Activated CD8-positive, alpha-beta memory T cell treated with anti-CD3 and anti-CD28 coated beads for 24 hours (primary cell): ENCODE measurements around the gene DMD.
"Not testable (repeated sequence)": the region's sequence is repeated elsewhere in the genome, so short reads cannot be mapped to it uniquely, and the experiment has no call there.

ENCODE experiments used
- DNase-seq: peaks from one replicate; pipeline ENCODE4 v3.0.0-alpha.2; 2020

The DMD gene

DNA sequence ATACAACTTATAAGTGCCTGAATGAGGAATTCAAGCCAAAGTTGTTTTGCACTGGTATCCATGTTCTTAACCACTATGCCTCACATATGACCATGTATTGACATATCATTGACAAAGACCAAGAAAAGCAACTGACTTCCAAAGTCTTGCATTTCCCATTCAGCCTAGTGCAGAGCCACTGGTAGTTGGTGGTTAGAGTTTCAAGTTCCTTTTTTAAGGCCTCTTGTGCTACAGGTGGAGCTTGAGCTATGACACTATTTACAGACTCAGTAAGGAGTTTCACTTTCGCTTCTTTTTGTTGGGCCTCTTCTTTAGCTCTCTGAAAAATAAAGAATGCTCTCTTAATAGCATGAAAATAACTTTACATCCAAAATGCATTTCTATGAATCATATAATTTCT, 763.0 kb downstream of the DMD start:
- DNase-seq, result no peak

DNA sequence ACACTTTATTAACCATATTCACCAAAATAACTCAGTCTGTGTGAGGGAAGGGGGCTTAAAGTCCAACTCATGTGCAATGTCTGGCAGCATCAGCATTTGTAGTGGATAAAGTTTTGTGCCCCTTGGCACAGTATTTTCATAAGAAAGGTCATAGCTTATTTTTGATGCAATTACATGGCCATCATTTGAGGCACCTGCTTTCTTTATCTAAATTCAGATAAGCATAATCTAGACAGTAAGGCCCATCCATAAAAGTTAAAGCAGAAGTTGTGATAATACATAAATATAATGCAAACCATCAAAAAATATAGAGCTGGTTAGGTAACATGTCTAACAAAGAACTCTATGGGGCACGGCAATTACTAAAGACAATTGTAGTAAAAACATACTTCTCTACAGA, 763.7 kb downstream of the DMD start:
- DNase-seq, result no peak

DNA sequence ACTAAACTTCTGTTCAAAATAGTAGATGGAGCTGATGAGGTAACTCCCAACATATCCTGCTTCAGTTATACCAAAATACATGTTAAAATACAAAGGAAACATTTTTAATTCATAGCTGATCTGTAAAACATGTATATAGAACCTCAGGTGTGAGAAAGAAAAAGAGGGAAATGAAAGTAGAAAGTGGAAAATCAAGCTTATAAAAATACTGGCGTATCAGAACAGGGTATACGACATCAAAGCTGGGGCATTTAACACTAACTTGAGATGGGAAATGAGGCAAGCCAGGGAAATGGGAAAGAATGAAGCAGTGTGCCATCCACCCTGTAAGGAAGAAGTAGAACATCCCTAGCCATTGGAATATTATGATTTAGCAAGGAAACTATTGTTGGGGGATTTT, 767.5 kb downstream of the DMD start:
- no peak for DNase-seq

DNA sequence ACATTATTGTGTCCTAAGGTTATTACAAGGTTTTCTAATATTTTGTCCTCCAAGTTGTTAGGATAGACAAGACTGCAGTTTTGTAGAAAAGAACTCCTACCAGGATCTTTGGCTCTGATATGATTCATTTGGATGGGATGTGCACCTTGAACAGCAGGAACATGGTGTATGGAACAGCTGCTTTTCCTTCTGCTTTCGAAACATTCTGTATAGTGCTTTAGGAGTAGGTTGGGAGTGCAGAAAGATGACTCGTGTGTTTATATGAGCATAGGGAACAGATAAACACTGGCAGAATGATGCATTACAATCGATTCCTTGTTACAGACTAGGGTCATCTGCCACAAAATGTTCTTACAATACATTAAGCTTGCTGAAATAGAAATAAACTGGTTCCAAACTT, 790.1 kb downstream of the DMD start:
- no peak for DNase-seq

DNA sequence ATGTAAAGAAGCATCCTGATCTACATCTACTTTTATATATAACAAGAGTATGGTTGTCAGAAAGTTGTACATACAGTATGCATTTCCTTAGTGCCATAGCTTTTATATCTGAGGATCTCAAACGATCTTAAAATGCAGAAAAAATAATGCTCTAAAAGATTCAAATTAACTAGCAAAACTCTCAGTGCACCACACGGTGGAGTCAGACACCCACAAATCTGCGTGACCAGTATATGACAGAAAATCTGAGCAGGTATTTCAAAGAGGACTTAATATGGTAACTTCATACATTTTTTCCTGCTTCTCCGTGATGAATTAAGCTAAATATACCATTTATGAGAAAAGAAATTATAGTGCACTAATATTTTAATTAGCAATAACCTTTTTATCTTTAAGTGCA, 803.0 kb downstream of the DMD start:
- no peak for DNase-seq

DNA sequence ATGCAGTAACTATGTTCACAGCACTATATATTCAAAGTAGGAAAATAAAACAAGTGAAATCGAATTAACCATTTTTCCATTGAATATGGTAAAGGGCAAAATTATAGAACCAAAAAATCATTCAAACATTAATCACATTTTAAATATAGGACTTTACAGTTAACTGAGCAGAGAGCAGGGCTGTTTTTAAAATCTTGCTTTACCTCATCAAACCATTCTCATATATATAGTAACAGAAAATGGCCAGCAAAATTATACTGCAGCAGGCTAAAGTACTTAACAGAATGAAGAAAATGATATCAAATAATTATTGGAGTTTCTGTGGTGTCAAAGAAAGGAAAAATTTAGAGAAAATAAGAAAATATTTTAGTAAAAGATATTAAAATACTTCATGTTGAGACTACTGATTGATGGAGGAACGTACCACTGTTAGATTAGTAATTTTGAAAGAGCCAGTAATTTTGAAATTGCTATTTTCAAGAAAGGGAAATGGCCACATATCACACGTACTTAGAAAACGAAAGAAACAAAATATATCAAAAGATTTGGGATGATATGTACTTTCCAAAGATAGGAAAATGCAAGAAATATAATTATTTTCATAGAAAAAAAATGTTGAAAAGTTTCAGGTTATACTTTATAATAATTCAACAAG, 813.7 kb downstream of the DMD start:
- no peak for DNase-seq

DNA sequence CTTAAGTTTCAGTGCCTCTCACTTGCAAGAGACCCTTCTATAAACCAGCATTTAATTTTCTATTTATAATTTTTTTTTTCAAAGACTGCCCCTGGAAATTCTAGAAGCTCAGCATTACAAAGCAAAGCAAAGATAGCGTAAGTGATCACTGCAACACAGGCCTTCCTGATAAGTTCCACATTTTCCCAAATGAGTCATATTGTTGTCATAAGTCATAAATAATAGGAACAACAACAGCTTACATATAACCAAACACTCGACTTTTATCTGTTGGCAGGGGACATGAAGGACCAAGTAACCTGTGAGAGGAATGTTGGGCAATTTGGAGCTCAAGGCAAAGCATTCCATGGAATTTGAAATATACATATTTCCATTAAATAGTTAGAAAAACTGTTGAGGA, 815.5 kb downstream of the DMD start:
- no peak for DNase-seq

DNA sequence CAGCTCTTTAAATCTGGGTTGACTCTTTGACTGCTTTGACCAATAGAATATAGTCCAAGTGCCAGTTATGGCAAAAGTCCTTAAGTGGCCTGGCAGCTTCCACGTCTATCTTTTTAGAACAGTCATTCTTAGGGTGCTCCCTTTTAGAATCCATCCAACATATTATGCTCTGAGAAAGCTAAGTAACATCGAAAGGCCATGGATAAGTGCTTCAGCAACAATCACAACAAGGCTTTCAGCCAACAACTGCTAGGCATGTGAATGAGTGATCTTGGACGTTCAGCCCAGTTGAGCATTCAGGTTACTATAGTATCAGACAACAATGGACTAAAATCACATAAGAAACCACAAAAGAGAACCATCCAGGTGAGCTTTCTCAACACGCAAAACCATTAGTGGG, 818.7 kb downstream of the DMD start:
- DNase-seq, result no peak

DNA sequence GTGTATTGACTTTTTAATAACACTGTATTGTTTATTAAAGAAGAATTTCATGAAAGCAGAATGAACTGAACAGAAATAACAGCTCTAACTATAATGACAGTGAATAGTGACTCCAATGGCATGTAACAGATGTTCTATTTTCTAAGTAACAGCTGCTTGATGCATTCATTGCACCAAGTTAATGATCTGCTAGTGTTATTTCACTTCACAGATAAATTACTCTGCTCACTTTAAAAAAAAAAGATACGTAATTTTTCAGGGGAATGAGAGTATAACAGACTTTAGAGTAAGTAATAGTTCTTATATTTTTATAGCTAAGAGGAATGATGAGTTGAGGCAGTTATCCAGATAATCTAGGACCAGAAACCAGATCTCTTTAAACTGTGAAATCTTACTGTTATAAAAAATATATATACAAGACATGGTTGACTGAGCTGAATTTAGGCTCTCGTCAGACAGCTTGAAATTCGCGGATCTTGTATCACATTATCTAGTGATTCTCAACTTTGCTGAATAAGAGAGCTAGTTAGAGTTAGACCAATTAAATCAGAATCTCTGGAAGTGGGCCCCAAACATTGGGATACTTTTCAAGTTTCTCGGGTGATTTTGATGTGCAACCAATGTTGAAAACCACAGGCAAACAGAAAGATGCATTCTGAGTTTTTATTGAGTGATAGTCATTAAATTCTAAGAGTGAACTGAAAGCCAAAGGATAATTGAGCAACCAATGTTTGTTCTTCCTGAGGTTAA, 840.7 kb downstream of the DMD start:
- DNase-seq, result no peak

DNA sequence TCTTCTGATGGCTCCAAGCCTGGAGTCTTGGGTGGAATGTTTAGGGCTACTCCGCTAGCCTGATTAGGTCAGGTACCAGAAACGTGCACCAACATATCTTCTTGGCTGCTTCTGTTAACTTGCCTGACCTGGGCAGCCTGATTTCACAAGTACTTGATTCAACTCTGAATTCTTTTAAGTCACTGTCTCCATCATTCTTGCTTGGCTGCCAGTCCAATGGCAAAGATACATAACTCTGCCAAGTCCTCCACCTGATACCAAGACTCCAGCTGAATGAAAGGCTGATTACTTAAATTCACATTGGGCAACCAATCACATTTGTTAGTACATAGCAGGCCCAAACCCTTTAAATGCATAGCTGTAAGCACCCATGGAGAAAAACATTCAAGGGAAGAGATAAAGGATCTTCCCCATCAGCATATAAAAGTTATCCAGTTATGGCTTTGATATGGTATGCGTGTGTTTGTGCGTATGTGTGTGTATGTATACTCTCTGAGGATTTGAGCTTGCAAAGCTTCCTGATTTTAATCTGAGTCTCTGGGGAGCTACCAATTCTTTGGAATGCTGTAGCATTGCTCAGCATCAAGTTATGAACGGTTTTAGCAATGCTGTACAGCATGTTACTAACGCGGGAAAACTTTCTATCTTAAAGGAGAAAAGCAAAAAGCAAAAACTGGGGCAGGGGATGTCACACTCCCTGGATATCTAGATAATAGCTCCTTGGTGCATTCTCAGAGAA, 917.2 kb downstream of the DMD start:
- DNase-seq, result no peak

DNA sequence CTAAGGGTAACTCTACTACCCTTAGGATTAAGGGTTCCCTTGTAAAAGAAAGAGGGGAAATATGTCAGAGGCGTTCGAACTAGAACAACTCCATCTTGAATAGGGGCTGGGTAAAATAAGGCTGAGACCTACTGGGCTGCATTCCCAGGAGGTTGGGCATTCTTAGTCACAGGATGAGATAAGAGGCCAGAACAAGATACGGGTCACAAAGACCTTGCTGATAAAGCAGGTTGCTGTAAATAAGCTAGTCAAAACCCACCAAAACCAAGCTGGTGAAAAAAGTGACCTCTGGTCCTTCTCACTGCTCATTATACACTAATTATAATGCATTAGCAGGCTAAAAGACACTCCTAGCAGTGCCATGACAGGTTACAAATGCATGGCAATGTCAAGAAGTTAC, 922.0 kb downstream of the DMD start:
- DNase-seq, result no peak

DNA sequence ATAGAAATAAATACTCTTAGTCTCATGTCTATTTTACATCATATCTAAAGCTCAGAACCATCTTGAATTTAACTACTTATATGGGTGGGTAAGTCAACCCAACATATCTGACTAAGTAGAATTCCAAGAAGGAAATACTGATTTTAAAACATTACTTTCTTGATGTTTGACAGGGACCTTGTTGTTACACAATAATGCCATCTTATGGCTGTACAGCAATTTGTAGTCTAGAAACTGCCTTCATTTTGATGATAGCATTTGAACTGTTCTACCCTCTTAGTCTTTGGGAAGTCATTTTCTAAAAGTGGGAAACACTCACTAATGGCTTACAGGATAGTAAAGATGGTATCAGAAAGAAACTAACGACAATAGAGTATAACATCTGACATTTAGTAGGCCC, 929.5 kb downstream of the DMD start:
- DNase-seq, result no peak

DNA sequence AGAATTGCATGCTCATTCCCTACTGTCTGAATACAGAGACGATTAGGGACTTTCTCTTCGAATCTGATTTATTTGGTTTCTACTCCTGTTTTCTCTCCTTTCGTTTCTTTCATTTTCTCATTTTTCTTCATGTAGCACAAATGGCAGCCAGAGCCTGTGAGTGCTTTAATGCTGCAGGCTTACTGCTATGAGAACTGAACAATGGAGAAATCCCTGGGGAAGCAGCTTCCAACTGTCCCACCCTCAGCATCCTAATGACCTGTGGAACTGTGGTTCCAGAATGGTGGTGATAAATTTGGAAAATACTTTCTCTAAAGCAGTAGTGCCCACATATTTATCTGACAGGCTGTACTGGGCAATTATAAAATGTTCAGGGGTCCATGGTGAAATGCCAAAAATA, 930.4 kb downstream of the DMD start:
- no peak for DNase-seq

DNA sequence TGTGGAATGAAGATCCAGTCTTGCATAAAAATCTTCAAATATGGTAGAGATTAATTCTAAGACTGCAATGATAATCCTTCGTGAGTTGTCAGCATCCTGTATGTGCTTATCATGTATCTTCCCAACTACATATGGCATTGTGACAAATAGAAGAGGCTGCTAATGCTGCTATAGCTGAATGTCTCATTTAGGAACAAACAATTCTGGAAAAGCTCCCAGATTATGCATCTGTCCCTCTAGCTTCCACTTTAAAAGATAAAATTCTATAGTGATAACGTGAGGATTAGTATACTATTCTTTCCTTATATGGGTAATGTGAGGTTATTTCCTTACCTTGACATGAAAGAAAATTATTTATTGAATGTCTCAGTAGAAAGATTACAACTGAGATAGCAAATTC, 930.9 kb downstream of the DMD start:
- DNase-seq, result no peak

DNA sequence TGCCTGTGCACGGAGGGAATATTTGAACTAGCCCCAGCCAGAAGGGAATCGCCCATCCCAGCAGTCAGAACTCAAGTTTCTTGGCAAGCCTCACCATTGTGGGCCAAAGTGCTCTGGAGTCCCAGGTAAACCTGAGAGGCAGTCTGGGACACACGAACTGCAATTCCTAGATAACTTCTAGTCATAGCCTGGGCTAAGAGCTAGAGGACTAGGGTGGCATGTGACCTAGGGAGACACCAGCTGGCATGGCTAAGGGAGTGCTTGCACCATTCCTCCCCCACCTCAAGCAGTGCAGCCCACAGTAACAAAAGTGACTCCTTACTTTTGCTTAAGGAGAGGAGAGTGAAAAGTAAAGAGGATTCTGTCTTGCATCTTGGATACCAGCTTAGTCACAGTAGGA, 935.2 kb downstream of the DMD start:
- DNase-seq, result no peak

DNA sequence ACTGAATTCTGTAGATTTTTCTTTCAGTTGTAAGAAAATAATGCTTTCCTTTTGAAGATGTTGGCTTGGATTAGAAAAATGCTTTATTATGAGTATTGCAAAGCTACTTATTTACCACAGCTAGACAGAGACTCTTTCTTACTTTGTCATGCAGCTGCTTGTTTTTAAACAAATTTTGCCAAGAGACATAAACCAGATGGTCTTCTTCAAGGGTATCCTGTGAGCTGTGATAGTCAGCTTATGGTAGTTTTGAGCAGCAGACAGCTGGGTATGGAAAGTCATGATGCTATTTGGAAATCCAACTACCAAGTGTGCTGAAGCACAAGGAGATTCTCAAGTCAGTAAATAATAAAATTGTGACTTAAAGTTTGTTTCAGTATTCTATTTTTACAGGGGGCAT, 941.5 kb downstream of the DMD start:
- no peak for DNase-seq

DNA sequence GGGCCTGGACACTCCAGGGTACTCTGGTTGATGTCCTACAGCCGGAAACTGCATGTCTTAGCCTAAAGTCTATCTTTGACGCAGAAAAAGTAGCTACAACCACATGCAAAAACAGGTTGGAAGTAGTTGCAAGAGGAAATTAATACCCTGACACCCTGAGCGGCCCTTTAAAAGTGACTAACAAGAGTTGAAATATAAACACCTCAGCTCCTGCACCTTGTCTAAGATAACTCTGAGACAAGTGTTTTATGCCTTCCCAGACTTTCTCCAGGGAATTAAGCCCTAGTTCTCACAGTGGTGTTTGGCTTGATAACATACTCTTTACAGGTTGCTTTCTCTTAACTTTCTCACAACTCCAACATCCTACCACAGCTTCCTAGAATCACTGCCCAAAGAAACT, 943.1 kb downstream of the DMD start:
- DNase-seq, result no peak

DNA sequence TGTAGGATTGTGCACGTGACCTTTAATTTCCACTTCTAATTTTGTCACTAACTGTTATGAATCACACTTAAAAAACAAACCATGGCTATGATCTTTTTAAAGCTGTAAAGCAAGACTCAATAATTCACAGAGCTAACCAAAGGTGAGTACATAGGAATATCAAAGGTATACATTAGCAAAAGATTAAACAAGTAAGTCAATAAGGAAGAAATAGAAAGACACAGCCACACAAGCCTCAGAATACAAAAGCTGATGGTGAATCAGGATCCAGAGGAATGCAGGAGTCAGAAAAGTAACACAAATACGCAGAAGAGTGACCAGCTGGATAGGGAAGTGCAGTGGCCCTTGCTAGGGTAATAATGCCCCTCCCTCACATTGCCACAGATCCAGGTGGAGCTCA, 943.6 kb downstream of the DMD start:
- DNase-seq, result no peak

DNA sequence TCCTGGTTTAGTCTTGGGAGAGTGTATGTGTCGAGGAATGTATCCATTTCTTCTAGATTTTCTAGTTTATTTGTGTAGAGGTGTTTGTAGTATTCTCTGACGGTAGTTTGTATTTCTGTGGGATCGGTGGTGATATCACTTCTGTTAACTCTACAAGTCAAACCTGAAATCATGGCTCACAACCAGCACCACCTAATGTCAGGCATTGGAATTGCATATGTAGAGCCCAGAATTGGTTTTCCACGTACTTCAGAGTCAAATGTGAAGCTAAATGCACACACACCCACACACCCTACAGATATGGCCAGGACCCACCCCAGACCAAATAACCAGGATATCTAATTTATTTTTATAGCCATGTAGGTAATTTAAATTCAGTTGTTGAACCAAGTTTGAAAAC, 964.7 kb downstream of the DMD start:
- not testable (repeated sequence) for DNase-seq

DNA sequence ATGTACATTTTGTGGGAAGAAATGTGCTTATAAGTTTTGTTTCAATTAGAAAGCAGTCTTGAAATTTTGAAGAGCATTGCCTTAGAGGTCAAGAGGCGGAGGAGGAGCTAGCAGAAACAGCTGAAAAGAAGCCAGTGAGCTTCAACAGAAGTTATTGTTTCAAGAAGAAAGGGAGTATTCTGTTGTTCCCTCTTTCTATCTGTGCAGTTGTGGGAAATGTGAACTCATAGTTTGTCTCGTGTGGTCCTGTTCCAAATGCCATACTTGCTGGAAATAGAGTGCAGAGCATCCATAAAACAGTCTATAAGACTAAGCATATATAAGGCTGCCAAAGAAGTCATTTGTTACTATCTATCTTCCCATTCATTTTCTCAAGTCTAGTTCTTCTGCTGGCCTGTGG, 1015.7 kb downstream of the DMD start:
- DNase-seq, result no peak

DNA sequence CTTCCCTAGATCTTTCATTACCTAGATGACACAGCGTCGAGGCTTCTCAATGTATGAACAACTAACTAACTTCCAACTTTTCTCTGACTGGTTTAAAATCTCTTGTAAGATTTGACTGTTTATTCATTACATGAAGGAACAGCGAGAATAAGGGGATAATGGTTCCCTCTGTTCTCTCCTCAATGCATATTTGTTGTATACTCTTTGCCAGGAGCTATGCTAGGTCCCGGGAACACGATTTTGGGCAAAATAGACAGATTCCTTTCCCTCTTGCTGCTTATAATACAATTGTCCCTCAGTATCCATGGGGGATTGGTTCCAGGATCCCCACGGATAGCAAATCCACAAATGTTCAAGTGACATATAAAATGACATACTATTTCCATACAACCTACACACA, 1020.0 kb downstream of the DMD start:
- DNase-seq, result no peak

DNA sequence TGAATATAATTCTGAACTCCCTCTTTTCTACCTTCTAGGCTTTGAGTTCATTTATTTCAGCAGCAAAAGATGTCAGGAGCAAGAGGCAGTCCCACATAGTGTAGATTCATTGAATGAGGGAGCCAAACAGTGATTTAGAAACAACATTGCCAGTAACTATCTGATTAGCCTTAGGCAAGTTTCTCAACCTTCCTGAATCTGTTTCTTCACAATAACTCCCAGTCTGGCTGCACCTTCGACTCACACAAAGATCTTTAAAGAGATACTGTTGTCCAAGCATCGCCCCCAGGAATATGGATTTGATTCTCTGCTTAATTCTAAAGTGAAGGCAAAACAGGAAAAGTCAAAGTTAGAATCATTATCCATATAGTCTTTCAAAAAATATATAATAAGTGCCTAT, 1026.2 kb downstream of the DMD start:
- no peak for DNase-seq

DNA sequence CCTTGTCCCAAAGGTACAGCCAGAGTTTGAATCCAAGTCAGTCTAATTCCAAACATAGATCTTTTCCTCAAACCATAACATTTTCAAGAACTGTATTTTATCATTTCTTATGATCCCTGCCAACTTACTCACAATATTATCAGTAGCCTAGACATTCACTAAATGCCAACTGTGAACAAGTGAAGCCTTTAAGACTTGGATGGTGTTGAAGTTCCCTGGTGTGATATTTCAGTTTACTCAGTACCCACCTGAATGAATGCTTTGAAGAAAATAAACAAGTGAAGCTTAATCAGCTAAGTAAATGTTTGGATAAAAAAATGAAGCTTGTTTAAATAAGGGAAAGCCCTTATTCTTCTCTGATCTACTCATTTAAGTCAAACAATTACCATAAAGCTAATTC, 1028.3 kb downstream of the DMD start:
- DNase-seq, result no peak

DNA sequence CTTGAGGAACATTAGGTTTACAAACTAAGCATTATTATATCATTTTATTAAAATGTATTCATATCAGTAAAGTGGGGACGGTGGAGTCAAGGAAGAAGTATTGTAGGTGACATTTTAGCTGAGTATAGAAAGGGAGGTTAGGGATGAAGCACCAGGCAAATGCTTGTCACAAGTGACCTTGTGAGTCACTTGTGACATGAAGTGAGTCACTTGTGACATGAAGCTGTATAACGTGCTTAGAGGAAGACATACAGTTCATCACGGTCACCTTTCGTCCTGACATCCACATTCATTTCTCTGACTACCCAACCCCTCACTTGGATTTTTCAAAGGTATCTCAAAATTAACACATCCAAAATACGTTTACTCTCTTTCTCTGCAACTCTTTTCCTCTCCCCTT, 1034.8 kb downstream of the DMD start:
- DNase-seq, result no peak
